T-helper 1 cell treated with Interleukin-12 subunit alpha and Interleukin-12 subunit beta and Interleukin-4 antibody, amounts not matched to agents 30 ng/mL and 1 ng/mL, for 36 hours (primary cell): ENCODE data around the gene STPG2. TPM values are rescaled to one million over a fixed set of nuclear protein-coding genes. Genes with fewer than 3 reads are reported as not detected.

Experiments used
- intact Hi-C: fragments of 100-400 bp; cut with micrococcal nuclease; formaldehyde crosslinking; loops from one replicate; pipeline ENCODE4 v1.15.1; 2024
- total RNA-seq: library from RNA; stranded (reverse); gene quantifications from 2 replicates; pipeline ENCODE4 v1.2.3, GENCODE V29; 2022

The STPG2 gene
- total RNA-seq, 1 donor from 2014 or later: 0.12 TPM

DNA sequence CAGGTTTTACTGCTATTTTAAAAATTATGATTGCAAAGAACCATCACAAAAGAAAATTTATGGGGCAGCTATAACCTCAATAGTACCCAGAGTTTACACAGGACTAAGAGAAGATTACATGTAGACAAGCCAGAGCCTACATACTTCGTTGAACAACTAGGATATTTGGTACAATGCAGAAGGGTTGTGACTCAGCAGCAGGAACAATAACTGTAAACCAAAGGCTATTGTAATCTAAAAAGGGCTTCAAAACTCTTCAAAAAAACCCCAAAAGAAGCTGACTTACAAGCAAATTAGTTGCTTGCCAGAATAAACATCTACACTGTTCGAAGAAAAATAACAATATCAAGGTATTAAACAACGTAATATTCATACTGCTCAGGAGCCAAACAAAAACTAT, 618.0 kb downstream of the STPG2 start:
- intact Hi-C loops: no loop called here

DNA sequence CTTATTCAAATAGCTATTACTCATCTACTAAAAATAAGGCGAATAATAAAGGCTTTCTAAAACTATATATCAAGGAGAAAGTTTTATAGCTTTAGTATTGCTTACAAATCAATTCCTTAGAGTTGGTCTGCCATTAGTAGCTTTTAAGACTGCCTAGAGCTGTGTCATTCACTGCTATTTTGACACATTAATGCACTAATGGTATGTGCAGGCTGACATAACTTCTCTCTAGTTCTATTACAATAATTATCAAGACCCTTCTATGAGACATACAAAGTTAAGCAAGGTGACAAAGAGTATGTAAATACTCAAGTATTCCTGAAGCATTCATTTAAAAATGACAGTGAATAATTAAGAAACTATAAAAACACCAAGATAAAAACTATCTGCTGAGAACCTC, 625.3 kb downstream of the STPG2 start:
- intact Hi-C loops: no loop called here

GRCh38 chr4:97513917-97514316, 629.4 kb downstream of the STPG2 start:
- intact Hi-C loops: no loop called here

Other genes with a start within 250 kb of the STPG2 start
- gene RAP1GDS1, start 117.9 kb upstream of the STPG2 start, total RNA-seq: 48.5 and 53.0 TPM in 2 replicates